Liver (tissue), 9 donors: ENCODE measurements around the gene DOCK11. TPM values are rescaled to one million over a fixed set of nuclear protein-coding genes. Genes with fewer than 3 reads are reported as not detected.
"Not testable (repeated sequence)": the region's sequence is repeated elsewhere in the genome, so short reads cannot be mapped to it uniquely, and the experiment has no call there.

Experiments
- DNase-seq: peaks from one replicate; pipeline ENCODE4 v3.0.0-alpha.2; 2017; ENCODE audit warnings: low spot score
- H3K27ac ChIP-seq, 2 donors: one replicate each; pipeline ENCODE4 v1.7.0; 2013; ENCODE audit warnings: inconsistent platforms in 2 of 2, low read length in 2 of 2, control low read depth in 1 of 2, low read depth in 1 of 2, mild to moderate bottlenecking in 1 of 2
- H3K27me3 ChIP-seq, 4 donors: one replicate each; pipeline versions ENCODE4 v1.6.1 to v1.7.0; 2013; ENCODE audit warnings: low read length in 3 of 4, inconsistent platforms in 1 of 4, mild to moderate bottlenecking in 1 of 4, moderate library complexity in 1 of 4; ENCODE audit not compliant: control insufficient read depth in 4 of 4, insufficient read depth in 4 of 4
- H3K36me3 ChIP-seq, 4 donors: one replicate each; pipeline versions ENCODE4 v1.6.1 to v1.7.0; 2013; ENCODE audit warnings: low read length in 3 of 4, mild to moderate bottlenecking in 3 of 4, low read depth in 1 of 4, moderate library complexity in 1 of 4; ENCODE audit not compliant: control insufficient read depth in 4 of 4, insufficient read depth in 3 of 4
- H3K4me1 ChIP-seq, 4 donors: one replicate each; pipeline versions ENCODE4 v1.6.1 to v1.7.0; 2013; ENCODE audit warnings: low read length in 3 of 4, mild to moderate bottlenecking in 3 of 4, moderate library complexity in 1 of 4; ENCODE audit not compliant: control insufficient read depth in 4 of 4, insufficient read depth in 4 of 4
- H3K4me3 ChIP-seq, 3 donors: one replicate each; pipeline versions ENCODE4 v1.6.1 to v1.7.0; 2013; ENCODE audit warnings: low read length in 3 of 3, control low read depth in 1 of 3, low read depth in 1 of 3, mild to moderate bottlenecking in 1 of 3
- H3K9ac ChIP-seq, 2 donors: one replicate each; pipeline ENCODE4 v1.7.0; 2013; ENCODE audit warnings: low read length in 2 of 2, mild to moderate bottlenecking in 2 of 2, moderate library complexity in 2 of 2, control low read depth in 1 of 2, low read depth in 1 of 2
- H3K9me3 ChIP-seq, 4 donors: one replicate each; pipeline versions ENCODE4 v1.6.1 to v1.7.0; 2013; ENCODE audit warnings: low read length in 3 of 4; ENCODE audit not compliant: control insufficient read depth in 4 of 4
- EGR1 ChIP-seq, 2 donors: IDR thresholded peaks; 2 replicates each; pipeline ENCODE4 v1.6.1; 2016 to 2018; ENCODE audit warnings: antibody characterized with exemption in 2 of 2, low read depth in 2 of 2
- FOXA1 ChIP-seq: IDR thresholded peaks from 2 replicates; pipeline ENCODE4 v1.6.1; 2016; ENCODE audit warnings: antibody characterized with exemption
- FOXA2 ChIP-seq: IDR thresholded peaks from 2 replicates; pipeline ENCODE4 v1.6.1; 2016; ENCODE audit warnings: antibody characterized with exemption
- HNF4A ChIP-seq, 2 donors: conservative IDR thresholded peaks; 2 replicates each; pipeline ENCODE4 v1.6.1; 2016; ENCODE audit warnings: antibody characterized with exemption in 2 of 2, mild to moderate bottlenecking in 2 of 2
- HNF4G ChIP-seq: IDR thresholded peaks from 2 replicates; pipeline ENCODE4 v1.6.1; 2016; ENCODE audit warnings: antibody characterized with exemption
- JUND ChIP-seq, 2 donors: IDR thresholded peaks; 2 replicates each; pipeline ENCODE4 v1.6.1; 2016; ENCODE audit warnings: antibody characterized with exemption in 2 of 2
- NR2F2 ChIP-seq: IDR thresholded peaks from 2 replicates; pipeline ENCODE4 v1.6.1; 2016; ENCODE audit warnings: antibody characterized with exemption
- RAD21 ChIP-seq, 2 donors: IDR thresholded peaks; 2 replicates each; pipeline ENCODE4 v1.6.1; 2016; ENCODE audit warnings: antibody characterized with exemption in 2 of 2, mild to moderate bottlenecking in 2 of 2
- RXRA ChIP-seq, 2 donors: IDR thresholded peaks; 2 replicates each; pipeline ENCODE4 v1.6.1; 2017 to 2018; ENCODE audit warnings: antibody characterized with exemption in 2 of 2, mild to moderate bottlenecking in 1 of 2
- TAF1 ChIP-seq: conservative IDR thresholded peaks from 2 replicates; pipeline ENCODE4 v1.6.1; 2016; ENCODE audit warnings: antibody characterized with exemption, mild to moderate bottlenecking
- YY1 ChIP-seq: IDR thresholded peaks from 2 replicates; pipeline ENCODE4 v1.6.1; 2016; ENCODE audit warnings: antibody characterized with exemption, mild to moderate bottlenecking
- WGBS: extraction: QIAGEN DNeasy Blood & Tissue Kit; methylation state at CpG from one replicate; pipeline ENCODE4 v1.1.7; 2013; 5-methylcytosine and 5-hydroxymethylcytosine counted together
- polyA plus RNA-seq, 2 donors: library from polyadenylated mRNA; stranded (reverse) in 1 of 2; unstranded in 1 of 2; fragments of 200-250 nt in 1 of 2; fragments of >200 nt in 1 of 2; fragmentation: Nextera tagmentation in 1 of 2; extraction: Ambion mirVana in 1 of 2; gene quantifications; one replicate each; pipeline versions ENCODE4 v1.2.1 to v1.2.3, GENCODE V29; 2013 to 2015
- total RNA-seq, 2 donors: library from RNA; depleted of rRNA; stranded (reverse); fragments of >200 nt; gene quantifications; one replicate each; pipeline ENCODE4 v1.2.3, GENCODE V29; 2014
- TF ChIP-seq, protein P1 (sequence below): IDR thresholded peaks from 2 replicates; pipeline ENCODE4 v1.6.1; 2016; ENCODE audit warnings: antibody characterized with exemption
- TF ChIP-seq, protein P2 (sequence below): IDR thresholded peaks from 2 replicates; pipeline ENCODE4 v1.6.1; 2016; ENCODE audit warnings: antibody characterized with exemption, mild to moderate bottlenecking
- TF ChIP-seq, protein P3 (sequence below): fragments of 150-350 bp; IDR thresholded peaks from 2 replicates; pipeline ENCODE4 v1.5.1; 2017; ENCODE audit warnings: improper control_type of control experiment, low read depth, low read length; ENCODE audit not compliant: missing input control
- donor health status: healthy.
- donor health status: healthy.
- donor health status: healthy.
- donor health status: healthy.
- donor health status: healthy.

DOCK11 gene
- total and polyA plus RNA-seq, 4 donors: 1.3 to 9.3 (median 3.7) TPM

DNA sequence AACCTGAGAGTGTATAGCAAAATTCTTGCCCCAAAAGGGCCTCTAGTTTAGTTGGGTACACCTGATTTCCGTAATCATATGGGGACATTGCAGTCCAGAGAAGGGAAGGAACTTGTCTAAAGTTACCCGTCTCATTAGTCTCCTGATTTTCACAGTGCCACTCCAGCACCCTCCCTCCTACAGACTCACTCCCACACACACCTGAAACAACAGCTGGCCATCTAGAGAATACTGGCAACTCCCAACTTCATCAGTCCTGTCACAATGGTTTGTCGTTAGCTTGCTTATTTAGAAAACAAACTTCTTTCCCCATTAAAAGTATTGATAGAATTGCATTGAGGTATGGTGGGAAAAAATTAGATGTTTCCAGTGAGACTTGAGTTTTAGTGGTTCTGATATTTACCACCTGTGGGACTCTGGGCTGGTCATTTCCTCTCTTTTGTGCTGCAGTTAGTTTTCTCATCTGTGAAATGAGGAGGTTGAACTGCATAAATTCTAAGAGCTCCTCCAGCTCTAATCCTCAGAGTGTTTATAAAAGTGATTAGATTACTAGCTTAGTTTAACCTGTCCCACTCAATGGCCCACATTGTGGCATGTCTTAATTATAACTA lies 233.5 kb downstream of the DOCK11 start:
- H3K9ac ChIP-seq: peak overlapping the region in 1 of 2 donors; percentile 71
- no peaks in the 10 kb centered on the region for H3K27me3 ChIP-seq
- 27% methylated on average over 3 of the region's 3 CpGs for WGBS
- peak overlapping the region; percentile 45 to 93 (median 61) for H3K4me3 ChIP-seq
- H3K9me3 ChIP-seq: no peaks in the 10 kb centered on the region
- H3K4me1 ChIP-seq: peaks cover 12 to 36% (median 28%) of the 10 kb centered on the region in 4 donors
- DNase-seq: no peak
- TF ChIP-seq FOXA1 (no peak), HNF4G (no peak), RXRA (IDR thresholded peaks at IDR 0.05) (no peak), RAD21 (IDR thresholded peaks at IDR 0.05) (no peak)
- H3K27ac ChIP-seq: peak overlapping the region; percentile 91 to 93
- H3K36me3 ChIP-seq: no peaks in the 10 kb centered on the region

DNA sequence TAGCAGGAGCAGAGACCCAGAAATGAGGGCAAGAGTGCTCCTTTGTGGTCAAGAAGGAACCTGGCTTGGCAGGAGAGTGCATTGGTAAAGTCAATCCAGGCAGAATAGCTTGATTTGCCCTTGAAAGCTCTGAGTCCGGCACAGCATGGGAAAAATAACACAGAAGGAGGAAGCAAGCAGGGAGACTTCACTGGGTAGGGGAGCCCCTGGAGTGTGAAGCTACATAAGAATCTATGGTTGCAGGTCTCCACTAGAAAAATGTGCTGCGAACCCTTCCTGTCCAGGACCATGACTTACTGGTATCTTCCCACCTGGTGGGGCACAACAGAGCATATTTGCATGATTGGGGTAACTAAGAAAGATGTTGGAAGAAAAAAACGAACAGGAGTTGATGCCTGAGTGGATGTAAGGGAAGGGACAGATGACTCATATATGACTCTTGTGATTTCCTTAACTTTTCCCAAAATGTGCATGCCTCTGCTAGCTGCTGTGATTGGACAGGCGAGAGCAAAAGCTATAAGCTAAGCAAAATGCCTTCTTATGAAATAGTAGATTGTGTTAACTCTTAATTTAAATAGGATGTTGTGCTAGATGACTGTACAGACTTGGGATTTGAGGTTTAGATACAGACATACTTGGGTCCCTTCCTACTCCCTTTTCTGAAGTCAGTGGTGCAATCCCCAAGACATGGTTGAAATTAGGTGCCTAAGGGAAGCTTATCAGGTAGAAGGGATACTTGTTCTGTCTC lies 235.1 kb downstream of the DOCK11 start:
- Histone ChIP-seq H3K9ac (no peak overlapping the region), H3K27ac (peak overlapping the region; percentile 25 to 61), H3K4me3 (no peak overlapping the region), H3K36me3 (no peaks in the 10 kb centered on the region), H3K4me1 (peaks cover 5 to 26% (median 15%) of the 10 kb centered on the region in 4 donors), H3K27me3 (no peaks in the 10 kb centered on the region), H3K9me3 (no peaks in the 10 kb centered on the region)
- no peak for DNase-seq
- TF ChIP-seq, protein P1, sequence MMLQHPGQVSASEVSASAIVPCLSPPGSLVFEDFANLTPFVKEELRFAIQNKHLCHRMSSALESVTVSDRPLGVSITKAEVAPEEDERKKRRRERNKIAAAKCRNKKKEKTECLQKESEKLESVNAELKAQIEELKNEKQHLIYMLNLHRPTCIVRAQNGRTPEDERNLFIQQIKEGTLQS: no peak
- no peak for TF ChIP-seq RXRA (IDR thresholded peaks at IDR 0.05)
- TF ChIP-seq HNF4G: no peak
- TF ChIP-seq FOXA1: no peak
- TF ChIP-seq YY1: no peak
- TF ChIP-seq NR2F2: no peak
- no peak for TF ChIP-seq EGR1 (IDR thresholded peaks at IDR 0.05; ENCODE audit: low read depth in 2 of 2)
- no peak for TF ChIP-seq HNF4A (conservative IDR thresholded peaks at IDR 0.05)
- no peak for TF ChIP-seq TAF1
- TF ChIP-seq, protein P2, sequence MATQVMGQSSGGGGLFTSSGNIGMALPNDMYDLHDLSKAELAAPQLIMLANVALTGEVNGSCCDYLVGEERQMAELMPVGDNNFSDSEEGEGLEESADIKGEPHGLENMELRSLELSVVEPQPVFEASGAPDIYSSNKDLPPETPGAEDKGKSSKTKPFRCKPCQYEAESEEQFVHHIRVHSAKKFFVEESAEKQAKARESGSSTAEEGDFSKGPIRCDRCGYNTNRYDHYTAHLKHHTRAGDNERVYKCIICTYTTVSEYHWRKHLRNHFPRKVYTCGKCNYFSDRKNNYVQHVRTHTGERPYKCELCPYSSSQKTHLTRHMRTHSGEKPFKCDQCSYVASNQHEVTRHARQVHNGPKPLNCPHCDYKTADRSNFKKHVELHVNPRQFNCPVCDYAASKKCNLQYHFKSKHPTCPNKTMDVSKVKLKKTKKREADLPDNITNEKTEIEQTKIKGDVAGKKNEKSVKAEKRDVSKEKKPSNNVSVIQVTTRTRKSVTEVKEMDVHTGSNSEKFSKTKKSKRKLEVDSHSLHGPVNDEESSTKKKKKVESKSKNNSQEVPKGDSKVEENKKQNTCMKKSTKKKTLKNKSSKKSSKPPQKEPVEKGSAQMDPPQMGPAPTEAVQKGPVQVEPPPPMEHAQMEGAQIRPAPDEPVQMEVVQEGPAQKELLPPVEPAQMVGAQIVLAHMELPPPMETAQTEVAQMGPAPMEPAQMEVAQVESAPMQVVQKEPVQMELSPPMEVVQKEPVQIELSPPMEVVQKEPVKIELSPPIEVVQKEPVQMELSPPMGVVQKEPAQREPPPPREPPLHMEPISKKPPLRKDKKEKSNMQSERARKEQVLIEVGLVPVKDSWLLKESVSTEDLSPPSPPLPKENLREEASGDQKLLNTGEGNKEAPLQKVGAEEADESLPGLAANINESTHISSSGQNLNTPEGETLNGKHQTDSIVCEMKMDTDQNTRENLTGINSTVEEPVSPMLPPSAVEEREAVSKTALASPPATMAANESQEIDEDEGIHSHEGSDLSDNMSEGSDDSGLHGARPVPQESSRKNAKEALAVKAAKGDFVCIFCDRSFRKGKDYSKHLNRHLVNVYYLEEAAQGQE: no peak
- TF ChIP-seq JUND (IDR thresholded peaks at IDR 0.05): no peak
- no peak for TF ChIP-seq FOXA2
- TF ChIP-seq, protein P3, sequence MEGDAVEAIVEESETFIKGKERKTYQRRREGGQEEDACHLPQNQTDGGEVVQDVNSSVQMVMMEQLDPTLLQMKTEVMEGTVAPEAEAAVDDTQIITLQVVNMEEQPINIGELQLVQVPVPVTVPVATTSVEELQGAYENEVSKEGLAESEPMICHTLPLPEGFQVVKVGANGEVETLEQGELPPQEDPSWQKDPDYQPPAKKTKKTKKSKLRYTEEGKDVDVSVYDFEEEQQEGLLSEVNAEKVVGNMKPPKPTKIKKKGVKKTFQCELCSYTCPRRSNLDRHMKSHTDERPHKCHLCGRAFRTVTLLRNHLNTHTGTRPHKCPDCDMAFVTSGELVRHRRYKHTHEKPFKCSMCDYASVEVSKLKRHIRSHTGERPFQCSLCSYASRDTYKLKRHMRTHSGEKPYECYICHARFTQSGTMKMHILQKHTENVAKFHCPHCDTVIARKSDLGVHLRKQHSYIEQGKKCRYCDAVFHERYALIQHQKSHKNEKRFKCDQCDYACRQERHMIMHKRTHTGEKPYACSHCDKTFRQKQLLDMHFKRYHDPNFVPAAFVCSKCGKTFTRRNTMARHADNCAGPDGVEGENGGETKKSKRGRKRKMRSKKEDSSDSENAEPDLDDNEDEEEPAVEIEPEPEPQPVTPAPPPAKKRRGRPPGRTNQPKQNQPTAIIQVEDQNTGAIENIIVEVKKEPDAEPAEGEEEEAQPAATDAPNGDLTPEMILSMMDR: no peak
- WGBS: 63% methylated on average over 4 of the region's 4 CpGs

DNA sequence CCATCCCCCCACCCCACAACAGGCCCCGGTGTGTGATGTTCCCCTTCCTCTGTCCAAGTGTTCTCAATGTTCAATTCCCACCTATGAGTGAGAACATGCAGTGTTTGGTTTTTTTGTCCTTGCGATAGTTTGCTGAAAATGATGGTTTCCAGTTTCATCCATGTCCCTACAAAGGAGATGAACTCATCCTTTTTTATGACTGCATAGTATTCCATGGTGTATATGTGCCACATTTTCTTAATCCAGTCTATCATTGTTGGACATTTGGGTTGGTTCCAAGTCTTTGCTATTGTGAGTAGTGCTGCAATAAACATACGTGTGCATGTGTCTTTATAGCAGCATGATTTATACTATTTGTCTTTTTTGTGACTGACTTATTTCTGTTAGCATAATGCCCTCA lies 236.9 kb downstream of the DOCK11 start:
- DNase-seq, H3K9ac ChIP-seq, H3K36me3 ChIP-seq, H3K27ac ChIP-seq, H3K27me3 ChIP-seq, H3K4me3 ChIP-seq, H3K9me3 ChIP-seq: not testable (repeated sequence)
- peaks cover 3 to 16% (median 7%) of the 10 kb centered on the region in 4 donors for H3K4me1 ChIP-seq
- 86% methylated on average over 3 of the region's 3 CpGs for WGBS
